ENCODE measurements around the gene HID1. TPM values are rescaled to one million over a fixed set of nuclear protein-coding genes. Genes with fewer than 3 reads are reported as not detected.

The HID1 gene
- total and polyA plus RNA-seq, 5 donors from 2014 or later, result 1.4 to 5.6 (median 2.7) TPM

- no peaks in the 10 kb centered on the region for H3K36me3 Mint-ChIP-seq
- no peak overlapping the region for H3K4me3 Mint-ChIP-seq
- H3K27ac ChIP-seq (ENCODE audit: insufficient read depth, low read length, poor library complexity, severe bottlenecking), result no peak overlapping the region
- H3K27ac Mint-ChIP-seq, result no peak overlapping the region
- no peak for ATAC-seq (ENCODE audit: low read depth in 2 of 2)
- H3K27me3 Mint-ChIP-seq, result no peaks in the 10 kb centered on the region
- no peaks in the 10 kb centered on the region for H3K9me3 ChIP-seq (ENCODE audit: control insufficient read depth in 2 of 2, low read length in 2 of 2)
- no peaks in the 10 kb centered on the region for H3K36me3 ChIP-seq (ENCODE audit: control insufficient read depth, insufficient read depth, low read length)
- no peak overlapping the region for H3K4me3 ChIP-seq (ENCODE audit: low read depth, low read length)
- H3K4me1 Mint-ChIP-seq, result peaks cover 0 to 8% (median 3%) of the 10 kb centered on the region in 4 donors
- H3K9me3 Mint-ChIP-seq, result no peaks in the 10 kb centered on the region
- H3K4me1 ChIP-seq (ENCODE audit: control insufficient read depth, insufficient read depth, low read length, poor library complexity, severe bottlenecking), result peaks cover 5% of the 10 kb centered on the region
- DNase-seq, result no peak
- H3K27me3 ChIP-seq (ENCODE audit: control insufficient read depth, insufficient read depth, low read length), result no peaks in the 10 kb centered on the region
These were observed 8.3 kb downstream of the HID1 start for GRCh38 chr17:74964246-74964761.

GRCh38 chr17:74963656-74964055, 8.9 kb downstream of the HID1 start:
- Mint-ChIP-seq H3K36me3 (no peaks in the 10 kb centered on the region), H3K27me3 (no peaks in the 10 kb centered on the region), H3K4me3 (no peak overlapping the region), H3K9me3 (no peaks in the 10 kb centered on the region), H3K4me1 (peaks cover 0 to 8% (median 3%) of the 10 kb centered on the region in 4 donors), H3K27ac (peak overlapping the region in 1 of 3 donors; percentile 82)
- Histone ChIP-seq H3K36me3 (ENCODE audit: control insufficient read depth, insufficient read depth, low read length) (no peaks in the 10 kb centered on the region), H3K4me1 (ENCODE audit: control insufficient read depth, insufficient read depth, low read length, poor library complexity, severe bottlenecking) (peaks cover 5% of the 10 kb centered on the region), H3K9me3 (ENCODE audit: control insufficient read depth in 2 of 2, low read length in 2 of 2) (no peaks in the 10 kb centered on the region), H3K27ac (ENCODE audit: insufficient read depth, low read length, poor library complexity, severe bottlenecking) (no peak overlapping the region), H3K4me3 (ENCODE audit: low read depth, low read length) (no peak overlapping the region), H3K27me3 (ENCODE audit: control insufficient read depth, insufficient read depth, low read length) (no peaks in the 10 kb centered on the region)
- no peak for DNase-seq
- no peak for ATAC-seq (ENCODE audit: low read depth in 2 of 2)

GRCh38 chr17:74962622-74963394, 9.8 kb downstream of the HID1 start:
- Mint-ChIP-seq H3K9me3 (no peaks in the 10 kb centered on the region), H3K27ac (no peak overlapping the region), H3K4me3 (no peak overlapping the region), H3K27me3 (no peaks in the 10 kb centered on the region), H3K36me3 (no peaks in the 10 kb centered on the region), H3K4me1 (peaks cover 0 to 8% (median 3%) of the 10 kb centered on the region in 4 donors)
- H3K4me1 ChIP-seq (ENCODE audit: control insufficient read depth, insufficient read depth, low read length, poor library complexity, severe bottlenecking), result peaks cover 5% of the 10 kb centered on the region
- no peaks in the 10 kb centered on the region for H3K27me3 ChIP-seq (ENCODE audit: control insufficient read depth, insufficient read depth, low read length)
- no peak for DNase-seq
- H3K27ac ChIP-seq (ENCODE audit: insufficient read depth, low read length, poor library complexity, severe bottlenecking), result no peak overlapping the region
- H3K9me3 ChIP-seq (ENCODE audit: control insufficient read depth in 2 of 2, low read length in 2 of 2), result no peaks in the 10 kb centered on the region
- no peaks in the 10 kb centered on the region for H3K36me3 ChIP-seq (ENCODE audit: control insufficient read depth, insufficient read depth, low read length)
- no peak for ATAC-seq (ENCODE audit: low read depth in 2 of 2)
- H3K4me3 ChIP-seq (ENCODE audit: low read depth, low read length), result no peak overlapping the region

- Mint-ChIP-seq H3K4me1 (peaks cover 0 to 8% (median 3%) of the 10 kb centered on the region in 4 donors), H3K36me3 (no peaks in the 10 kb centered on the region), H3K4me3 (peak overlapping the region in 1 of 4 donors; percentile 51), H3K27me3 (no peaks in the 10 kb centered on the region), H3K27ac (peak overlapping the region in 2 of 3 donors; percentile 63 to 71), H3K9me3 (no peaks in the 10 kb centered on the region)
- no peaks in the 10 kb centered on the region for H3K36me3 ChIP-seq (ENCODE audit: control insufficient read depth, insufficient read depth, low read length)
- peaks cover 5% of the 10 kb centered on the region for H3K4me1 ChIP-seq (ENCODE audit: control insufficient read depth, insufficient read depth, low read length, poor library complexity, severe bottlenecking)
- ATAC-seq (ENCODE audit: low read depth in 2 of 2), result peak; percentile 59 to 70
- H3K9me3 ChIP-seq (ENCODE audit: control insufficient read depth in 2 of 2, low read length in 2 of 2), result no peaks in the 10 kb centered on the region
- no peak overlapping the region for H3K4me3 ChIP-seq (ENCODE audit: low read depth, low read length)
- H3K27ac ChIP-seq (ENCODE audit: insufficient read depth, low read length, poor library complexity, severe bottlenecking), result no peak overlapping the region
- no peaks in the 10 kb centered on the region for H3K27me3 ChIP-seq (ENCODE audit: control insufficient read depth, insufficient read depth, low read length)
- peak; percentile 70 to 84 (median 78) for DNase-seq
These were observed 10.8 kb downstream of the HID1 start for GRCh38 chr17:74961657-74962350.

GRCh38 chr17:74960570-74961342, 11.8 kb downstream of the HID1 start:
- H3K9me3 ChIP-seq (ENCODE audit: control insufficient read depth in 2 of 2, low read length in 2 of 2), result no peaks in the 10 kb centered on the region
- H3K27me3 Mint-ChIP-seq, result no peaks in the 10 kb centered on the region
- H3K4me3 Mint-ChIP-seq, result no peak overlapping the region
- H3K36me3 ChIP-seq (ENCODE audit: control insufficient read depth, insufficient read depth, low read length), result no peaks in the 10 kb centered on the region
- H3K27ac ChIP-seq (ENCODE audit: insufficient read depth, low read length, poor library complexity, severe bottlenecking), result no peak overlapping the region
- H3K27ac Mint-ChIP-seq, result no peak overlapping the region
- H3K4me3 ChIP-seq (ENCODE audit: low read depth, low read length), result no peak overlapping the region
- peak in 1 of 2 donors; percentile 48 for ATAC-seq (ENCODE audit: low read depth in 2 of 2)
- H3K27me3 ChIP-seq (ENCODE audit: control insufficient read depth, insufficient read depth, low read length), result no peaks in the 10 kb centered on the region
- H3K9me3 Mint-ChIP-seq, result no peaks in the 10 kb centered on the region
- peaks cover 5% of the 10 kb centered on the region for H3K4me1 ChIP-seq (ENCODE audit: control insufficient read depth, insufficient read depth, low read length, poor library complexity, severe bottlenecking)
- peaks cover 0 to 8% (median 3%) of the 10 kb centered on the region in 4 donors for H3K4me1 Mint-ChIP-seq
- no peaks in the 10 kb centered on the region for H3K36me3 Mint-ChIP-seq
- DNase-seq, result peak in 2 of 3 donors; percentile 28 to 62

- DNase-seq, result no peak
- peaks cover 0 to 6% (median 3%) of the 10 kb centered on the region in 4 donors for H3K4me1 Mint-ChIP-seq
- no peak overlapping the region for H3K27ac ChIP-seq (ENCODE audit: insufficient read depth, low read length, poor library complexity, severe bottlenecking)
- no peak overlapping the region for H3K4me3 ChIP-seq (ENCODE audit: low read depth, low read length)
- peaks cover 5% of the 10 kb centered on the region for H3K4me1 ChIP-seq (ENCODE audit: control insufficient read depth, insufficient read depth, low read length, poor library complexity, severe bottlenecking)
- no peaks in the 10 kb centered on the region for H3K36me3 ChIP-seq (ENCODE audit: control insufficient read depth, insufficient read depth, low read length)
- H3K36me3 Mint-ChIP-seq, result no peaks in the 10 kb centered on the region
- no peaks in the 10 kb centered on the region for H3K9me3 ChIP-seq (ENCODE audit: control insufficient read depth in 2 of 2, low read length in 2 of 2)
- no peak overlapping the region for H3K4me3 Mint-ChIP-seq
- no peaks in the 10 kb centered on the region for H3K9me3 Mint-ChIP-seq
- H3K27me3 ChIP-seq (ENCODE audit: control insufficient read depth, insufficient read depth, low read length), result no peaks in the 10 kb centered on the region
- ATAC-seq (ENCODE audit: low read depth in 2 of 2), result no peak
- no peak overlapping the region for H3K27ac Mint-ChIP-seq
- H3K27me3 Mint-ChIP-seq, result peaks cover 4% of the 10 kb centered on the region
These were observed 12.6 kb downstream of the HID1 start for GRCh38 chr17:74959826-74960515.

Data from CD4-positive, CD25-positive, alpha-beta regulatory T cell (primary cell).